ENCODE data around the gene EPHB4. TPM values are rescaled to one million over a fixed set of nuclear protein-coding genes. Genes with fewer than 3 reads are reported as not detected.
"Not testable (repeated sequence)": the region's sequence is repeated elsewhere in the genome, so short reads cannot be mapped to it uniquely, and the experiment has no call there.

EPHB4 gene
- total RNA-seq, 1 experiment from 2014 or later = 49.0 TPM

- Histone ChIP-seq H3K4me3 (no peak overlapping the region), H3K4me1 (replicated peaks) (peaks cover 15% of the 10 kb centered on the region), H3K27me3 (replicated peaks) (no peaks in the 10 kb centered on the region), H3K9me3 (replicated peaks) (no peaks in the 10 kb centered on the region), H3K36me3 (peaks cover 30% of the 10 kb centered on the region), H3K27ac (no peak overlapping the region)
- DNase-seq (ENCODE audit: low read depth in 1 of 2, low spot score in 2 of 2) = no peak
These were observed 36.2 kb upstream of the EPHB4 start for GRCh38 chr7:100863406-100863950.

GRCh38 chr7:100861616-100861985 is 34.3 kb upstream of the EPHB4 start:
- Histone ChIP-seq H3K27ac (no peak overlapping the region), H3K27me3 (replicated peaks) (no peaks in the 10 kb centered on the region), H3K36me3 (peaks cover 19% of the 10 kb centered on the region), H3K9me3 (replicated peaks) (no peaks in the 10 kb centered on the region), H3K4me3 (no peak overlapping the region), H3K4me1 (replicated peaks) (peaks cover 4% of the 10 kb centered on the region)
- DNase-seq (ENCODE audit: low read depth in 1 of 2, low spot score in 2 of 2) = no peak

- DNase-seq (ENCODE audit: low read depth in 1 of 2, low spot score in 2 of 2) = no peak
- Histone ChIP-seq H3K9me3 (replicated peaks) (no peaks in the 10 kb centered on the region), H3K27ac (no peak overlapping the region), H3K4me1 (replicated peaks) (no peaks in the 10 kb centered on the region), H3K4me3 (no peak overlapping the region), H3K27me3 (replicated peaks) (no peaks in the 10 kb centered on the region), H3K36me3 (peaks cover 19% of the 10 kb centered on the region)
These were observed 33.6 kb upstream of the EPHB4 start for GRCh38 chr7:100860702-100861615.

- Histone ChIP-seq H3K27ac (no peak overlapping the region), H3K27me3 (replicated peaks) (no peaks in the 10 kb centered on the region), H3K4me1 (replicated peaks) (no peaks in the 10 kb centered on the region), H3K9me3 (replicated peaks) (no peaks in the 10 kb centered on the region), H3K36me3 (peaks cover 19% of the 10 kb centered on the region), H3K4me3 (no peak overlapping the region)
- no peak for DNase-seq (ENCODE audit: low read depth in 1 of 2, low spot score in 2 of 2)
These were observed 32.5 kb upstream of the EPHB4 start for GRCh38 chr7:100859856-100860255.

DNA sequence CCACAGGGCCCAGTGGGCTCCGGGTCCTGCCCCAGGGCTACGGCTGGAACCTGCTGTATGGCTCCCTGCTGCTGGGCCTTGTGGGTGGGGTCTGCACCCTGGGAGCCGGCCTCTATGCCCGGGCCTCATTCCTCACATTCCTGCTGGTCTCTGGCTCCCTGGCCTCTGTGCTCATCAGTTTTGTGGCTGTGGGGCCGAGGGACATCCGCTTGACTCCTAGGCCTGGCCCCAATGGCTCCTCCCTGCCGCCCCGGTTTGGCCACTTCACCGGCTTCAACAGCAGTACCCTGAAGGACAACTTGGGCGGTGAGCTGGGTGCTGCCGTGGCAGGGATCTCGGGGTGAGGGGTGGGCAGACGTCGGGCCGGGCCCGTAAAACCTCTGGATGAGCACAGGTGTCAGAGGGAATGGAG is 29.6 kb upstream of the EPHB4 start:
- no peaks in the 10 kb centered on the region for H3K9me3 ChIP-seq (replicated peaks)
- H3K4me1 ChIP-seq (replicated peaks) = peaks cover 12% of the 10 kb centered on the region
- no peak for DNase-seq (ENCODE audit: low read depth in 1 of 2, low spot score in 2 of 2)
- H3K27me3 ChIP-seq (replicated peaks) = no peaks in the 10 kb centered on the region
- H3K36me3 ChIP-seq = peaks cover 24% of the 10 kb centered on the region
- no peak overlapping the region for H3K4me3 ChIP-seq
- H3K27ac ChIP-seq = no peak overlapping the region

DNA sequence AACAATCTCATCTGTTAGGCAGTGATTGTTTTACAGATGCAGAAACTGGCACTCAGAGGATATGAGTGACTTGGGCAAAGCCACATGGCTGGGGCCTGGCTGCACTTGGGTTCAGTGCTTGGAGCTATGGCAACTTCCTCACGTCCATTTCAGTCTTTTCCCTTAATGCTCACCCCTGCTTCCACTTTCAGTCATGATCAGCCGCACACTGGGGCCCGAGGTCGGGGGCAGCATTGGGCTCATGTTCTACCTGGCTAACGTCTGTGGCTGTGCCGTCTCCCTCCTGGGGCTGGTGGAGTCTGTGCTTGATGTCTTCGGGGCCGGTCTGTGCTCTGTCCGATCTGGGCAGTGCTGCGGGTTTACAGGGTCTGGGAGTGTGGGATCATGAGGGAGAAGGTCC is 28.2 kb upstream of the EPHB4 start:
- DNase-seq (ENCODE audit: low read depth in 1 of 2, low spot score in 2 of 2) = no peak
- Histone ChIP-seq H3K4me3 (no peak overlapping the region), H3K27ac (no peak overlapping the region), H3K27me3 (replicated peaks) (no peaks in the 10 kb centered on the region), H3K36me3 (peaks cover 14% of the 10 kb centered on the region), H3K9me3 (replicated peaks) (no peaks in the 10 kb centered on the region), H3K4me1 (replicated peaks) (peaks cover 14% of the 10 kb centered on the region)

DNA sequence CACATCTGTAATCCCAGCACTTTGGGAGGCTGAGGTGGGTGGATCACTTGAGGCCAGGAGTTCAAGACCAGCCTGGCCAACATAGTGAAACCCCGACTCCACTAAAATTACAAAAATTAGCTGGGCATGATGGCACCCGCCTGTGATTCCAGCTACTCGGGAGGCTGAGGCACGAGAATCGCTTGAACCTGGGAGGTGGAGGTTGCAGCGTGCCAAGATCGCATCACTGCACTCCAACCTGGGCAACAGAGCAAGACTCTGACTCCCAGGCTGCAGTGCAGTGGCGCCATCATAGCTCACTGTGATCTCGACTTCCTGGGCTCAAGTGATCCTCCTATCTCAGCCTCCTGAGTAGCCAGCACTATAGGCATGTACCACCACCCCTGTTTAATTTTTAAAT is 27.6 kb upstream of the EPHB4 start:
- not testable (repeated sequence) for DNase-seq (ENCODE audit: low read depth in 1 of 2, low spot score in 2 of 2); H3K27me3 ChIP-seq (replicated peaks); H3K9me3 ChIP-seq (replicated peaks); H3K27ac ChIP-seq; H3K4me3 ChIP-seq
- Histone ChIP-seq H3K4me1 (replicated peaks) (peaks cover 14% of the 10 kb centered on the region), H3K36me3 (peaks cover 11% of the 10 kb centered on the region; the same call in 1 of the 2 replicates)

GRCh38 chr7:100854146-100854895 is 27.0 kb upstream of the EPHB4 start:
- Histone ChIP-seq H3K9me3 (replicated peaks) (no peaks in the 10 kb centered on the region), H3K4me1 (replicated peaks) (peaks cover 14% of the 10 kb centered on the region), H3K4me3 (no peak overlapping the region), H3K27me3 (replicated peaks) (no peaks in the 10 kb centered on the region), H3K27ac (no peak overlapping the region), H3K36me3 (peaks cover 11% of the 10 kb centered on the region; the same call in 1 of the 2 replicates)
- DNase-seq (ENCODE audit: low read depth in 1 of 2, low spot score in 2 of 2) = no peak

- Histone ChIP-seq H3K4me1 (replicated peaks) (peaks cover 14% of the 10 kb centered on the region), H3K27me3 (replicated peaks) (no peaks in the 10 kb centered on the region), H3K9me3 (replicated peaks) (no peaks in the 10 kb centered on the region), H3K4me3 (peak within 1 kb of the TSS; percentile 60), H3K27ac (no peak within 1 kb of the TSS), H3K36me3 (peaks cover 11% of the 10 kb centered on the region; the same call in 1 of the 2 replicates)
- peak; percentile 86 to 92 for DNase-seq (ENCODE audit: low read depth in 1 of 2, low spot score in 2 of 2)
These were observed 24.9 kb upstream of the EPHB4 start, which contains the start of gene SLC12A9 for GRCh38 chr7:100852048-100852872. Gene SLC12A9, plus strand, starts transcription at chr7:100852713. Its CDS starts 1,485 bp downstream, at chr7:100854198.

DNA sequence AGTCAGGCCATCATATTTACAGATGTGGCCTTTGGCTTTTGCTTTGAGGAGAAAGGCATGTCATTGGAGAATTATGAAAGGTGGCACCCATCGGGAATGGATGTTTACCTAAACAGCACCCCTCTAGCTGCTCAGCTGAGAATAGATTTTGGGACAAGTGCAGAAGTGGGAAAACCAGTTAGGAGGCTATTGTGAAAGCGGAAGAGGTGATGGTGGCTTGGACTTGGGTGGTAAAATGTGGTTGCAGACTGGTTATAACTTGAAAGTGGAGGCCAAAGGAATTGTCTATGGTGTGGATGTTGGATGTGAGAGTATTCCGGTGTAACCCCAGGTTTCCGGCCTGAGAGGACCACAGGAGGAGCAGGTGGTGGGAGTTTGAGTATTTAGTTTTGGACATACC is 20.0 kb upstream of the EPHB4 start:
- Histone ChIP-seq H3K4me3 (no peak overlapping the region), H3K9me3 (replicated peaks) (no peaks in the 10 kb centered on the region), H3K36me3 (no peaks in the 10 kb centered on the region), H3K27ac (no peak overlapping the region), H3K4me1 (replicated peaks) (peaks cover 7% of the 10 kb centered on the region), H3K27me3 (replicated peaks) (no peaks in the 10 kb centered on the region)
- no peak for DNase-seq (ENCODE audit: low read depth in 1 of 2, low spot score in 2 of 2)

- H3K36me3 ChIP-seq = no peaks in the 10 kb centered on the region
- peaks cover 8% of the 10 kb centered on the region for H3K4me1 ChIP-seq (replicated peaks)
- H3K4me3 ChIP-seq = no peak overlapping the region
- H3K27ac ChIP-seq = no peak overlapping the region
- H3K27me3 ChIP-seq (replicated peaks) = no peaks in the 10 kb centered on the region
- no peak for DNase-seq (ENCODE audit: low read depth in 1 of 2, low spot score in 2 of 2)
- no peaks in the 10 kb centered on the region for H3K9me3 ChIP-seq (replicated peaks)
These were observed 13.3 kb upstream of the EPHB4 start for GRCh38 chr7:100840470-100841100.

GRCh38 chr7:100839361-100839760 is 12.0 kb upstream of the EPHB4 start:
- no peak for DNase-seq (ENCODE audit: low read depth in 1 of 2, low spot score in 2 of 2)
- Histone ChIP-seq H3K27ac (no peak overlapping the region), H3K36me3 (no peaks in the 10 kb centered on the region), H3K27me3 (replicated peaks) (no peaks in the 10 kb centered on the region), H3K4me3 (no peak overlapping the region), H3K9me3 (replicated peaks) (no peaks in the 10 kb centered on the region), H3K4me1 (replicated peaks) (peaks cover 8% of the 10 kb centered on the region)

Measured in SJSA1 (cell line).